Gastrocnemius medialis (tissue), 4 donors: ENCODE results near the gene ABCB4.

ENCODE experiments used
- CTCF ChIP-seq, 5 experiments: fragments of 450-650 bp in 3 of 5; fragments of 200-600 bp in 2 of 5; sonication (generic) in 2 of 5; IDR thresholded peaks in 4 of 5; conservative IDR thresholded peaks in 1 of 5; 1 replicate in 4 of 5; 2 replicates in 1 of 5; pipeline ENCODE4 v1.5.1; 2016 to 2019; ENCODE audit warnings: antibody characterized with exemption in 5 of 5, mild to moderate bottlenecking in 3 of 5, moderate library complexity in 3 of 5
- POLR2A ChIP-seq, 2 donors: fragments of 450-650 bp; IDR thresholded peaks; one replicate each; pipeline ENCODE4 v1.6.1; 2017; ENCODE audit warnings: antibody characterized with exemption in 2 of 2, mild to moderate bottlenecking in 2 of 2, moderate library complexity in 2 of 2

- no peak for TF ChIP-seq POLR2A (IDR thresholded peaks at IDR 0.05)
- no peak for TF ChIP-seq CTCF (IDR thresholded peaks at IDR 0.05 in 4 of 5, conservative IDR thresholded peaks at IDR 0.05 in 1 of 5)
Observed at GRCh38 chr7:87398446-87398845, 77.0 kb downstream of the ABCB4 start.
